Mononuclear cell (primary cell): ENCODE results near the gene TIGD6. TPM values are rescaled to one million over a fixed set of nuclear protein-coding genes. Genes with fewer than 3 reads are reported as not detected.

ENCODE experiments used
- H3K27me3 ChIP-seq: 2 replicates; pipeline ENCODE4 v1.6.0; 2011; ENCODE audit warnings: low read length, control low read depth; ENCODE audit not compliant: insufficient read depth
- H3K4me1 ChIP-seq: 2 replicates; pipeline ENCODE4 v1.5.1; 2011; ENCODE audit warnings: mild to moderate bottlenecking, low read length, control low read depth; ENCODE audit not compliant: insufficient read depth
- H3K4me3 ChIP-seq: 2 replicates; pipeline ENCODE4 v1.5.1; 2011; ENCODE audit warnings: mild to moderate bottlenecking, low read length, moderate library complexity
- H3K9me3 ChIP-seq: 2 replicates; pipeline ENCODE4 v1.5.1; 2011; ENCODE audit warnings: low read depth, mild to moderate bottlenecking, control low read depth, low read length
- total RNA-seq: library from RNA; depleted of rRNA; stranded (reverse); fragments of >200 nt; gene quantifications from one replicate; pipeline ENCODE4 v1.2.3, GENCODE V29; 2012

TIGD6 gene
- total RNA-seq, 1 donor: 2.1 TPM

DNA sequence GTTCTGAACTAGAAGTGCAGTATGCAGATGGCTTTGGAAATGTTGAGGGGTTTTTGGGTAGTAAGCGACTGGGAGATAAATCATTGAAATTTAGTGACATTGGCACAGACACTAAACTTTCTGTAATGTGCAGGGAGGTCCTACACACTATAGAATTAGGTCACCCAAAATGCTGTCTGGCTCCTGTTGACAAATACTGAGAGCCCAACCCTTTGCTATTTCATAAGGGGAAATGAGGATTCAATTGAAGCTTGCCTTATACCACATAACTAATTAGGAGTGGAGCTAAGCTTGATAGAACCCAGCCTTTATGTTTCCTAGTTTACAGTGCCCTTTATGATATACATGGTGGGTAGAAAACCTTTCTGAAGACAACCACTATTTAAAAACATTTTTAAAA lies 22.7 kb upstream of the TIGD6 start:
- H3K9me3 ChIP-seq: no peaks in the 10 kb centered on the region
- no peaks in the 10 kb centered on the region for H3K4me1 ChIP-seq
- no peak overlapping the region for H3K4me3 ChIP-seq
- no peaks in the 10 kb centered on the region for H3K27me3 ChIP-seq

- H3K27me3 ChIP-seq: no peaks in the 10 kb centered on the region
- no peaks in the 10 kb centered on the region for H3K9me3 ChIP-seq
- no peaks in the 10 kb centered on the region for H3K4me1 ChIP-seq
- no peak overlapping the region for H3K4me3 ChIP-seq
Observed at GRCh38 chr5:150022681-150023080, 22.2 kb upstream of the TIGD6 start.

DNA sequence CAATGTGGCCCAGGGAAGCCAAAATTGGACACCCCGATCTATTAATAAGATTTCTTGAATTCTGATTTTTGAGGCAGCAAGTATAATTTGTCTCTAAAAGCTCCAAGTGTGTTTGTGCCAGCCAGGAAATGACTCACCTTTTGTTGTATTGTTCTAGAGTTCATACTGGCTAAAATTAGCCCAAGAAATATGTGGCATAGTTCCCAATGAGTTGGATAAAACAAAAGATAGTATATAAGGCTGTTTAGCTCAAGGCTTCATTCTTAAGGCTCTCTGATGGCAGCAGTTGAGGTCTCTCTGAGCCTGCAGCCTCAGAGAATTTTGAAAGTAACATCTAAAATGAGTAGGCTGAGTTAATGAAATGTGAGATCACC lies 21.7 kb upstream of the TIGD6 start:
- Histone ChIP-seq H3K4me1 (no peaks in the 10 kb centered on the region), H3K9me3 (no peaks in the 10 kb centered on the region), H3K4me3 (no peak overlapping the region), H3K27me3 (no peaks in the 10 kb centered on the region)

DNA sequence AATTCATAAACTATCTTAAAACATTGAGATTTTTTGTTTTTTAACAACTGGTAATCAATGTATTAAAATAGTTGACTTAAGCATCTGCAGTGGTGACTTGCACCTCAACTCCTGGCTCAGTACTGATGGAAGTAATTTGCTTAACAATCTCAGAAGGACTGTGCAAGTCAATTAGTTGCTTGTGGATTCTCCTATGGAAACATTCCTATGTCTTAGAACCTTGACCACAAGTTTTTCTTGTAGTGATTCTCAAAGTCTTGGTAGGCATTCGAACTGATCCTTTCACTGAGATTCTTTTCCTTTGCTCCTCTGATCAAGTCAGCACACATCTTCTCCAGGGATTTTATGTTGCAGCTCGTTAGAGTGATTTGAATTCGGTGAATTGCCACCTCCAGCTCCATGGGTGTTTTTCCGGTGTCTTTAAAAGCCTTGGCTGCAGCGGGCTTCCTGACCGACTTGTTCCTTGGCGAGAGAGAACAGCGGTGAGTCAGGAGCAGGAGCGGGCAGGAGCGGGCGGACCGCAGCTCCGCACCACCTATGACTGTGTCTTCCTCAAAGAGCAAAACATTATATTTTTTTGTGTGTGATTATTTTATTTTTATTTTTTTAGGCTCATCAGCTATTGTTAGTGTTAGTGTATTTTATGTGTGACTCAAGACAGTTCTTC lies 21.2 kb upstream of the TIGD6 start:
- H3K9me3 ChIP-seq: no peaks in the 10 kb centered on the region
- no peaks in the 10 kb centered on the region for H3K4me1 ChIP-seq
- no peaks in the 10 kb centered on the region for H3K27me3 ChIP-seq
- no peak overlapping the region for H3K4me3 ChIP-seq

DNA sequence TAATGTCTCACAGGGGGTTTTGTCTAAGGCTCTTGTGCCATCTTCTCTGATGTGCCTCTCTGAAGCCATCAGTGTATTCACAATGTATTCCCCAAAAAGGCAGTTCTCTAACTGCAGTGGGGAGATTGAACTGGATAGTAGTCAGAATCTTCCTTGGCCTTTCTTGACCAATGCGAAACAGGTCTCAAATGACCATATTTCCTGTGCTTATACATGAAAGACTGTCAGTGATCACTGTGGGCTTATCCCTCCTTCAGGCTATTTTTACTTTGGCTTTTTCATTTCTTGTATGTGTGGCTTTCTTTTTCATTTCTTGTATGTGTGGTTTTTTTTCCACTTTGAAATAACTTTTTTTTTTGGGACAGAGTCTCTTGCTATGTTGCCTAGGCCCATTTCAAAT lies 19.8 kb upstream of the TIGD6 start:
- Histone ChIP-seq H3K9me3 (no peaks in the 10 kb centered on the region), H3K27me3 (no peaks in the 10 kb centered on the region), H3K4me3 (no peak overlapping the region), H3K4me1 (no peaks in the 10 kb centered on the region)

- no peaks in the 10 kb centered on the region for H3K9me3 ChIP-seq
- H3K4me3 ChIP-seq: no peak overlapping the region
- H3K4me1 ChIP-seq: no peaks in the 10 kb centered on the region
- no peaks in the 10 kb centered on the region for H3K27me3 ChIP-seq
Observed at GRCh38 chr5:150017226-150018005, 17.0 kb upstream of the TIGD6 start.

DNA sequence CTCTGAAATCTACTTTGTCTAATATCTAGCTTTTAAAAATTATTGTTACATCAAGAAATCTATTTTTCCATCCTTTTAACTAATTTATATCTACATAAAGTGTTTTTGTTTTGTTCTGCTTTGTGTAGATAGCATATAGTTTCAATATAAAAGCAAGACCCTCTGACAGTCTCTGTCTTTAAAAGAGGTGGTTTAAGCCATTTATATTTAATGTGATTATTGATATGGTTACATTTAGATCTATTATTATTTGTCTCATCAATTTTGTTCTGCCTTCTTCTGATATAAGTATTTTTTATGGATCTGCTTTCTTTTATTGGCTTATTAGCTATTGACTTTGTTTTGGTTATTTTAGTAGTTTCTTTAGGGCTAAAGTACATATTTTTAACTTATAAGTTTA lies 16.1 kb upstream of the TIGD6 start:
- no peaks in the 10 kb centered on the region for H3K27me3 ChIP-seq
- no peaks in the 10 kb centered on the region for H3K4me1 ChIP-seq
- H3K9me3 ChIP-seq: no peaks in the 10 kb centered on the region
- H3K4me3 ChIP-seq: no peak overlapping the region

DNA sequence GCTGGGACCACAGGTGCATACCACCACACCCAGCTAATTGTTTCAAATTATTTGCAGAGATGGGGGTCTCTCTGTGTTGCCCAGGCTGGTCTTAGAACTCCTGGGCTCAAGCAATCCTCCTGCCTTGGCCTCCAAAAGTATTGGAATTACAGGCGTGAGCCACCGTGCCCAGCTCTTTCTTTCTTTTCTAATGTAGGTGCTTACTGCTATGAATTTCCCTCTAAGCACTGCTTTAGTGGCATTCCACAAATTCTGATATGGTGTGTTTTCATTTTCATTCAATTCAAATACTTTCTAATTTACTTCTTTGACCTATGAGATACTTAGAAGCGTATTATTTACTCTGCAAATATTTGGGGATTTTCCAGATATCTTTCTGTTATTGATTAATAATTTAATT lies 15.0 kb upstream of the TIGD6 start:
- H3K4me1 ChIP-seq: no peaks in the 10 kb centered on the region
- no peaks in the 10 kb centered on the region for H3K27me3 ChIP-seq
- no peak overlapping the region for H3K4me3 ChIP-seq
- no peaks in the 10 kb centered on the region for H3K9me3 ChIP-seq

DNA sequence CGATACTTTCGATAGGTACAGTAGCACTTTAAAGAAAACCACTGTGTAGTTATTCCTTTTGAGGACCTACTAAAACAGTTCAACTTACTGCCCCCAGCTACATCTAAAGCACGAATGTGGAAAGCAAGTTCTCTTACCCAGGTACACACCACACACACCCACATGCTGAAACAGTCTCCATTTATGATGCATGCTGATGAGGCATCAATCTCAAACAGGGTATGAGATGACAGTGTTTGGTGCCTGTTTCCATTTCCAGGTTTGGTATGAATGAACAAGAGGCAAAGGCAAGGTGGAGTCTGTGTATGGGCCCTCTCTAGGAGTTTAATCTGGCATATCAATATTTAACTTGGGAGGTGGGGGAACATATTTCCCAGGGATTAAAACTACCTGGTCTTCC lies 14.0 kb upstream of the TIGD6 start:
- H3K9me3 ChIP-seq: no peaks in the 10 kb centered on the region
- H3K27me3 ChIP-seq: no peaks in the 10 kb centered on the region

GRCh38 chr5:150013931-150014330 lies 13.5 kb upstream of the TIGD6 start:
- H3K9me3 ChIP-seq: no peaks in the 10 kb centered on the region
- no peaks in the 10 kb centered on the region for H3K27me3 ChIP-seq
- H3K4me1 ChIP-seq: no peaks in the 10 kb centered on the region
- no peak overlapping the region for H3K4me3 ChIP-seq

More for the DNA sequence above, 14.0 kb upstream of the TIGD6 start:
- H3K4me3 ChIP-seq: no peak overlapping the region
- no peaks in the 10 kb centered on the region for H3K4me1 ChIP-seq

- H3K4me3 ChIP-seq: no peak overlapping the region
- H3K27me3 ChIP-seq: no peaks in the 10 kb centered on the region
- no peaks in the 10 kb centered on the region for H3K9me3 ChIP-seq
- H3K4me1 ChIP-seq: no peaks in the 10 kb centered on the region
Observed at GRCh38 chr5:150009671-150010387, 9.4 kb upstream of the TIGD6 start.

DNA sequence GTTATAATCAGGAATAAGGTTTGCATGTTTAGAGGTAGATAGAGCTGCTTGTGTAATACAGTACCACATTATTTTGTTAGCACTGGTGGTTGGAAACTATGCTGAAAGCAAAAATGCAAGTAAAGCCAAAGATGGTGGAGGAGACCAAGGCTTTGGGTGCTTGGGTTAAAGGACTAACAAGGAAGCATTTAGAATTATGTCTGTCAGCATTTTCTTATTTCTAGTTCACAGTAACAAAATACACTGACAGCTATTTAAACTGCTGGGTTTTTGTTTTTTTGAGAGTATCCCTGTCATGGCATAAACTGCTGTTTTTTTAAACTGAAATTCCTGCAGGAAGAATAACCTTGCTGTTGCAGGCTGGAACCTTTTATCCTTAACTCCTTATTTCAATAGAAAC lies 6.6 kb upstream of the TIGD6 start:
- H3K27me3 ChIP-seq: no peaks in the 10 kb centered on the region
- no peak overlapping the region for H3K4me3 ChIP-seq
- peaks cover 13% of the 10 kb centered on the region for H3K4me1 ChIP-seq
- no peaks in the 10 kb centered on the region for H3K9me3 ChIP-seq

DNA sequence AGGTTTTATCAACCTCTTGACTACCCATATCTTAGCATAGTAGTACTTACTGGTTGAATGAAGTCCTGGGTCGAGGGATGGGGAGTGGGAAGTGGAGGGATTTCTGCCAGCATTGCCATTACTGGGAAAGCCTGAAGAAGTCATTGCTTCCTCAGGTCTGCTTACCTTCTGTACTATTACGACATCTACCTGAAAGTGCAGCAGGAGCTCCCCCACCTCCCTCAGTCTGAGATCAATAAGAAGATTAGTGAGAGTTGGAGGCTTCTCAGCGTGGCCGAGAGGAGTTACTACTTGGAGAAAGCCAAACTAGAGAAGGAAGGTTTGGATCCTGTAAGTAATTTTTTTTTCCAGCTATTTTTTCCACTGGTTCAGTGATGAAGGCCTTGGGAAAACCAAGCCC lies 5.9 kb upstream of the TIGD6 start:
- no peaks in the 10 kb centered on the region for H3K27me3 ChIP-seq
- H3K9me3 ChIP-seq: no peaks in the 10 kb centered on the region
- no peak overlapping the region for H3K4me3 ChIP-seq
- peaks cover 20% of the 10 kb centered on the region for H3K4me1 ChIP-seq

GRCh38 chr5:150001660-150002486 lies 1.4 kb upstream of the TIGD6 start:
- H3K4me1 ChIP-seq: peaks cover 31% of the 10 kb centered on the region
- H3K9me3 ChIP-seq: no peaks in the 10 kb centered on the region
- H3K4me3 ChIP-seq: peak overlapping the region; percentile 87
- H3K27me3 ChIP-seq: no peaks in the 10 kb centered on the region
